ENCODE data around the gene SLC46A3.

SLC46A3 gene

DNA sequence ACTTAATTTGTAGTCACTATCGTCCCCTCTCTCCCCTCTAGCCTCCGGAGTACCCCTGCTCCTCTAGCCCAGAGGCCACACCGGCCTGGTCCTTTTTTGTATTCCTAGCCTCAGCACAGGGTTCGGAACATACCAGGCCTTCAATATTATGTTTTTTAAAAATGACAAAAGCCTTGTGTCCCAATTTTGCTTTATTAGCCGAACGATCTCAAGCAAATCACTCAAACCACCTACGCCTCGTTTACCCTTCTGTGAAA, 60.3 kb downstream of the SLC46A3 start:
- Mint-ChIP-seq H3K27ac (peak overlapping the region; percentile 53 to 70 (median 58)), H3K4me3 (peak overlapping the region; percentile 84 to 93 (median 87)), H3K4me1 (peaks cover 54% of the 10 kb centered on the region), H3K36me3 (ENCODE audit: low read depth) (peaks cover 19% of the 10 kb centered on the region), H3K9me3 (no peaks in the 10 kb centered on the region), H3K27me3 (ENCODE audit: low read depth) (no peaks in the 10 kb centered on the region)
- no peak for TF ChIP-seq CTCF (IDR thresholded peaks at IDR 0.05; ENCODE audit: unreplicated experiment in 3 of 3)

- peak overlapping the region; percentile 53 to 70 (median 58) for H3K27ac Mint-ChIP-seq
- no peaks in the 10 kb centered on the region for H3K9me3 Mint-ChIP-seq
- H3K4me3 Mint-ChIP-seq: peak overlapping the region; percentile 84 to 93 (median 87)
- H3K27me3 Mint-ChIP-seq (ENCODE audit: low read depth): no peaks in the 10 kb centered on the region
- H3K4me1 Mint-ChIP-seq: peaks cover 58% of the 10 kb centered on the region
- H3K36me3 Mint-ChIP-seq (ENCODE audit: low read depth): peaks cover 18% of the 10 kb centered on the region
- peak in 2 of 3 experiments; percentile 26 to 39 for TF ChIP-seq CTCF (IDR thresholded peaks at IDR 0.05; ENCODE audit: unreplicated experiment in 3 of 3)
Observed at GRCh38 chr13:28657784-28658538, 60.8 kb downstream of the SLC46A3 start.

DNA sequence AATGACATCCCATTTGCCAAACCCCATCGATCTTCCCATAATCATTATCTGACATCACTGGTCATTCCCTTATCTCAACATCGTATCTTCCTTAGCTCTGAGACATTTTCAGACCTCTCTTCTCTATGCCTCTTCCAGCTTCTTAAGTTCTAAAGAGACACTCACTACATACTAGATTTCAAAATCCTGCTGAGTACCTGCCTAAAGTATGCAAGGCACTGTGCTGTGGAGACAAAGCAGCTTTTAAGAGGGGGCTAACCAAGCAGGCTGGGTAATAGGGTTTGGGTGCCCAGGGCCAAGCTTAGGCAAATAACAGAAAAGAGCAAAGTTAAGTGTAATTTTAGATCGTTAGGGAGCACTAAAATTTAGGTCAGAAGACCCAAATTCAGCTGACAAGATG, 63.2 kb downstream of the SLC46A3 start:
- Mint-ChIP-seq H3K27me3 (ENCODE audit: low read depth) (no peaks in the 10 kb centered on the region), H3K36me3 (ENCODE audit: low read depth) (peaks cover 6% of the 10 kb centered on the region)
- no peak for TF ChIP-seq CTCF (IDR thresholded peaks at IDR 0.05; ENCODE audit: unreplicated experiment in 3 of 3)

DNA sequence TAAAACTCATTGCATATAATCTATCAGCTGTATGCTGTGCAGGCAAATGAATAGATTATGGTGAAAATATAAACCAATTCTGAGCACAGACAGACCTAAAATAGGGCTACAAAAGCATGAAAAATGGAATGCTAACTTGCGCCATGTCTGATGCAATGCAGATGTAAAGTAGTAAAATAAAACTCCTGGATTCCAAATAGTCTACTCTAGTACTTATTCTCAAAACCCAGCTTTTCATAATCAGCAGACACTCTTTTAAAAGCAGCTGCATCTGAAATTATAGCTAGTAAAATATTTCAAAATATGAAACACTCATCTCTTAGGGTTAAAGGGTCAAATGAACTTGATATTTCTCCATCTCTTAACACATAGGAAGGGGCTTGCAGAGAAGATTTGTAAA, 64.5 kb downstream of the SLC46A3 start:
- Mint-ChIP-seq H3K36me3 (ENCODE audit: low read depth) (peaks cover 3% of the 10 kb centered on the region), H3K27ac (no peak overlapping the region), H3K27me3 (ENCODE audit: low read depth) (no peaks in the 10 kb centered on the region), H3K4me3 (no peak overlapping the region), H3K4me1 (peaks cover 43% of the 10 kb centered on the region), H3K9me3 (no peaks in the 10 kb centered on the region)
- TF ChIP-seq CTCF (IDR thresholded peaks at IDR 0.05; ENCODE audit: unreplicated experiment in 3 of 3): no peak

More for the DNA sequence above, 63.2 kb downstream of the SLC46A3 start:
- Mint-ChIP-seq H3K4me3 (peak overlapping the region; percentile 22 to 53 (median 26)), H3K4me1 (peaks cover 52% of the 10 kb centered on the region), H3K27ac (no peak overlapping the region), H3K9me3 (no peaks in the 10 kb centered on the region)

- Mint-ChIP-seq H3K36me3 (ENCODE audit: low read depth) (peaks cover 3% of the 10 kb centered on the region), H3K4me3 (no peak overlapping the region), H3K9me3 (no peaks in the 10 kb centered on the region), H3K27ac (peak overlapping the region in 2 of 3 experiments; percentile 9 to 14), H3K27me3 (ENCODE audit: low read depth) (no peaks in the 10 kb centered on the region), H3K4me1 (peaks cover 37% of the 10 kb centered on the region)
- no peak for TF ChIP-seq CTCF (IDR thresholded peaks at IDR 0.05; ENCODE audit: unreplicated experiment in 3 of 3)
Observed at GRCh38 chr13:28653111-28653510, 65.7 kb downstream of the SLC46A3 start.

DNA sequence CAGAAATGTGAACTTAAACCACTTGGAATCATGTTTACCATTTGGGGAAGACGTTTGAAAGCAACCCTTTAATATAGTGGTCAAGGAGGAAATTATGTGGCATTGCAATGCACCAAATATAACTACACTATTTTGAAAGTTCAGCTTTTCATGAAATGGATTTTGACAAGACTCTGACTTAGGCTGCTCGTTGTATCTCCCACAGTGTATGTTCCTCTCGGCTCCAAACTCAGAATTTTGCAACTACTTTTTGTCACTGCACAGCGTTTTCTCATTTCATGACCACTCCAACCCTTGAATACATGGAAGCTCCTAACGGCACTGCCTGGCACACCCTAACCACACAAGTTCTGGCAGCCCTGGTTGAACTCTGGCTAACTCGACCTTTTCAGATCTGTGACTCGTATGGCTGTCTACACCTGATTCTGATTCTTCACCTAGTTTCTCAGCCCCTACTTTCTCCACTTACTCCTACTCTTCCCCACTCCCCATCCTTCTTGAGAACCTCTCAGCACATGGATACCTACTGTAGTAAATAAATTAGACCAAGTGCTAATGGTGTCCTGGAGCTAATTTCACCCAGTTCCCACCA, 66.9 kb downstream of the SLC46A3 start:
- Mint-ChIP-seq H3K36me3 (ENCODE audit: low read depth) (peaks cover 3% of the 10 kb centered on the region), H3K9me3 (no peaks in the 10 kb centered on the region), H3K27ac (no peak overlapping the region), H3K4me3 (no peak overlapping the region), H3K27me3 (ENCODE audit: low read depth) (no peaks in the 10 kb centered on the region), H3K4me1 (peaks cover 29% of the 10 kb centered on the region)
- no peak for TF ChIP-seq CTCF (IDR thresholded peaks at IDR 0.05; ENCODE audit: unreplicated experiment in 3 of 3)
